Diencephalon (tissue), 1 donor: Measurements from ENCODE around the gene RFXANK. TPM values are rescaled to one million over a fixed set of nuclear protein-coding genes. Genes with fewer than 3 reads are reported as not detected.

Source experiments
- small RNA-seq: library from RNA; depleted of rRNA; stranded (forward); fragments of <200 nt; gene quantifications from one replicate; pipeline ENCODE3, GENCODE V24; 2014
- total RNA-seq: library from RNA; depleted of rRNA; stranded (reverse); fragments of >200 nt; gene quantifications from one replicate; pipeline ENCODE4 v1.2.3, GENCODE V29; 2014

Gene RFXANK, protein sequence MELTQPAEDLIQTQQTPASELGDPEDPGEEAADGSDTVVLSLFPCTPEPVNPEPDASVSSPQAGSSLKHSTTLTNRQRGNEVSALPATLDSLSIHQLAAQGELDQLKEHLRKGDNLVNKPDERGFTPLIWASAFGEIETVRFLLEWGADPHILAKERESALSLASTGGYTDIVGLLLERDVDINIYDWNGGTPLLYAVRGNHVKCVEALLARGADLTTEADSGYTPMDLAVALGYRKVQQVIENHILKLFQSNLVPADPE
- total RNA-seq: 22.1 TPM

DNA sequence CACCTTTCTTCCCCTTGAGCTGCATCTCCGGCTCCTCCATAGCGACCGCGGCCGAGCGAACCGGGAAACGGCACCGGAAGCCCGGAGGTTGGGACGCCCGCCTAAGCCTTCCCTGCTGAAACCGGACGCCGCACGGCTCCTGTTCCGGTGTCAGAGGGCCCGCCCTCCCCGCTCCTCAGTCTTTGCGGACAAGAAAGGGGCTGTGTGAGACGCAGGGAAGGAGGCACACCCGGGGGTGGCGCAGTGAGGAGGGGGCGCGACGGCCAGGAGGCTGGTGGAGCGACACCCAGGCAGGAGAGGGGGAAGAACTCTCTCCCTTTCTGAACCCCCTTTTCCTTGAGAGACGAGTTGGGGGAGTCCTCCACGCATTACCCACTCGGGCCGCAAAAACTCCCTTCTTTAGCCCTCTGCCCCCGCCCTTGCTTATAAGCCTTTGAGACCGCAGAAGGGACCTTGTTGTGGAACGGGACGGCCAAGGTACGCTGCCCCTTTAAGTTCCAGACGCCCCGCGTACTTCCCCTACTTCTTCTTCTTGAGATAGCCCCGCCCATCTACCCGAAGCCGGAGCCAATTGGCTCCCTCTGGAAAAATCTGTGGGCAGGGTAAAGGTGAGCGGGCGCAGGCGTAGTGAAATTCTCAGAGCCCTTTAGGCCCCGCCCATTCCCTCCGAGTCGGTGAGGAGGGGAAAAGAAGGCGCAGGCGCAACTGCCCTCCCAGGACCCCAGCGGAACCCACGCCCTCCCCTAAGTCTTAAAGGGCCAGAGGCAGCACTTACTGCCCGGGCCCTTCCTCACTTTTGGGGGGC, at the start of gene RFXANK, which contains the start of gene BORCS8:
Gene RFXANK (plus strand): TSS at position 181 of the 805 bp plus-strand sequence. CDS start 1,689 bp downstream, outside the sequence.
Gene BORCS8 (minus strand): TSS at position 75 of the 805 bp plus-strand sequence. CDS start 35 bp downstream, at position 40.

DNA sequence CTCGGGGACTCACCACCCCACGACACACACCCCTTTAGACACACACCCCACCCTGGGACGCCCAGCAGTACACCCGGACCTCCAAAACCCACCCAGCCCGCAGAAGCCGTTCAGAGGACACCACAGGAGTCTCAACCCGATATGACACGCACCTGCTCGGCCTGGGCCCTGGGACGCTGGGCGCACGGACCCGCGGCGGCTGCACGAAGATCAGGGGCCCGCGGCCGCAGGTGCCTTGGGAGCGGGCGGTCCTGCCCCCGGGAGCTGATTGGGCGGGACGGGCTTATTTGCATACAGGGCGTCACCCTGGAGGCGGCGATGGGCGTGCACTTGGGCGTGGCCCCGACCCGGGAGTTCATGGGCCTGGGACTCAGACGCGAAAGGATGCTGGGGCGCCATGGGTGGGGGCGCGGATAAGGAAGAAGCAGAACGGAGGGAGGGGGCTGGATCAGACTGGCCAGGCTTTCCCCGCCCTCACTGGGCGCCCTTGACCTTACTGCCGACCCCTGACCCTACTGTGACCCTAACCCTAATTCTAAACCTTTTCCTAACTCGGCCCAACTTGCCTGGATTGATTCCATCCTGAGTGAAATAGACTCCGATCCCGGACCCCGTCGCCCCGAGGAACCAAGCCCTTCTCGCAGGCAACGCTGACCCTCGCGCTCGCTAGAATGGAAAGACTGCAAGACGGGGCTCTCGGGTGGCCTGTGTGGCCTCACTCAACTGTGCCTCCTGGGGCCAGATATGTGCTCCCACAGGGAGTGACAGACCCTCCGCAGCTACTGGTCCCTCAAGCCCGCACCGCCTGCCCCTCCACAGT, 21.8 kb upstream of the RFXANK start, which contains the start of gene MEF2B:
Gene MEF2B (minus strand): TSS at position 211 of the 820 bp plus-strand sequence. CDS start 19,528 bp downstream, outside the sequence.

DNA sequence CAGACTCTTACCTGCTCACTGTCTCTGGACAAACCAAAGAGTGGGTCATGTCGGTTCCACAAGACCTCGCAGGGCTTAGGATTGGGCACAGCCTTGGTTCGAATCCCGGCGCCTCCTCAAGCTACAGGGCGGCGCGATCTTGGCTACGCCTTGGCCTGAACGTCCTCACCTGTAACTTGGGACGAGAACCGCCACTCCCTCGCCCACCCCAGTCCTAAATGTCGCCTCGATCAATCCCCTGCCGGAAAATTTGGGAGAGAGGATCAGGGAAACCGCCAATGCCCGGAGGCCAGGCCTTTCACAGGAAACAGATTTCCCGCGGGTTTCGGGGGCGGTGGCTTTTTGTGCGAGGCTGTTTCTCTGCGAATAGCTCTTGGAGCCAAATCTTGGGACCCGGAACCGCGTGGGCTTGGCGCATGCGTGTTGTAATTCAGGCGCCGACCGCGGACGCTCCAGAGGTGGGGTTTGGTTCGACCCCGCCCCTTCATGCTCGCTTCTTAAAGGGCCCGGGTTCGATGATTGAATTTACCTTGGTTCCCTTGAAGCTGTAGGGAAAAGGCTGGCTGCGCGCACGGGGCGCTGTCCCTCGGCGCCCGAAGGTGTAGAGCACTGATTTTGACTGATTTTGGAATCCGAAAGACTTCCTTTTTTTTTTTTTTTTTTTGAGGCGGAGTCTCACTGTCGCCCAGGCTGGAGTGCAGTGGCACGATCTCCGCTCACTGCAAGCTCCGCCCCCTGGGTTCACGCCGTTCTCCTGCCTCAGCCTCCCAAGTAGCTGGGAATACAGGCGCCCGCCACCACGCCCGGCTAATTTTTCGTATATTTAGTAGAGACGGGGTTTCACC, 11.2 kb downstream of the RFXANK start, which contains the start of gene NR2C2AP:
Gene NR2C2AP (minus strand): TSS at position 403 of the 845 bp plus-strand sequence. CDS start 354 bp downstream, at position 49.

DNA sequence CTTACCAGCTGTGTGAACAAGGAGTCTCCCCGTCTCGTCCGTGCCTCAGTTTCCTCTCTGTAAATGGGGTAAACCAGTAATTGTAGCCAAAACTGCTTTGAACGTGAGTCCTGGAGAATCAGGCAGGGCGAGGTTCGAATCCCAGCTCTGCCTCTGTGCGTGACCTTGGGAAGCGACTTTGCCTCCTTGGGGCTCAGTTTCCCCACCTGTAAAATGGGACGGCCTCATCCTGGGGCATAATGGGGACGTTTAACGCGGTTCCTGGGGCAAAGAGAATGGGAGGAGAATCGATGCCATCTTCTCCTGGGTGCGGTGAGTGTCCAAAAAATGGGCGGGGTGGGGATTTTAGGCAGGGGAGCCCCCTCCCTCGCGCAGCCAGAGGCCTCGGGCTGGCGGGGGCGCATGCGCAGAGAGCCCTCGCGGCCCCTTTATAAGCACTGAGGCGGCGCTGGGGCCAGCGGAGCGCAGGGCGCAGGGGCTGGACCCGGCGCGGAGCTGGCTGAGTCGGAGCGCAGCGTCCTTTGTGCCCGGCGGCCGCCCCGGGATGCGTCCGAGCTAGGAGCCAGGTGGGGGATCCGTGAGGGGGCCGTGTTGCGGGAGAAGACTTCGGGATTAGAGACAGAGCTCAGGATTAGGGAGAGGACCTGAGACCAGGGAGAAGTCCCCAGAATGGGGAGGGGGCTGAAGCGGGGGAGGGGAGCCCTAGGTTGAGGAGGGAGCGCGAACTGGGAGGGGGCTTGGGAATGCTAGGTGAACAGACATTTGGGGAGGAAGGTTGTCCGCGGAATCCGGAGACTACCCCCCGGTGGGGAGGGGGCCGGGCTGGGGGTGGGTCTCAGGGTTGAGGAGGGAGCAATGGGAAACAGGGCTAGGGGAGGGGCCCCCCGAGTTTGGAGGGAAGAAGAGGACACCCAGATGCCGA, 19.7 kb downstream of the RFXANK start, which contains the start of gene NCAN:
Gene NCAN (plus strand): TSS at position 460 of the 922 bp plus-strand sequence. CDS start 4,996 bp downstream, outside the sequence.

Small RNAs within 50 kb of the gene (small RNA-seq; reads per million reads assigned to genes)
- not detected for gene RNU6-1028P

Other genes starting within 250 kb of the RFXANK start
- gene SUGP2, start 158.7 kb upstream of the RFXANK start, total RNA-seq: 97.3 TPM
- 36.2 TPM for gene ARMC6, start 158.7 kb upstream of the RFXANK start, total RNA-seq
- gene SLC25A42, start 128.3 kb upstream of the RFXANK start, total RNA-seq: 12.5 TPM
- gene TMEM161A, start 53.8 kb upstream of the RFXANK start, total RNA-seq: 9.5 TPM
- not detected for gene MEF2B, start 22.0 kb upstream of the RFXANK start, total RNA-seq
- 17.3 TPM for gene BORCS8, start 106 bp upstream of the RFXANK start, total RNA-seq
- gene NR2C2AP, start 11.2 kb downstream of the RFXANK start, total RNA-seq: 9.0 TPM
- 241 TPM for gene NCAN, start 19.7 kb downstream of the RFXANK start, total RNA-seq
- gene TM6SF2, start 81.0 kb downstream of the RFXANK start, total RNA-seq: 0.46 TPM
- gene SUGP1, start 128.3 kb downstream of the RFXANK start, total RNA-seq: 26.8 TPM
- 34.1 TPM for gene MAU2, start 128.6 kb downstream of the RFXANK start, total RNA-seq
- 16.1 TPM for gene GATAD2A, start 213.4 kb downstream of the RFXANK start, total RNA-seq